DOHH2 (cell line): Measurements from ENCODE around the gene ROR1.

Experiments
- CTCF ChIP-seq: fragments of 200-600 bp; sonication (generic); IDR thresholded peaks from one replicate; pipeline ENCODE4 v1.5.1; 2014; ENCODE audit warnings: antibody characterized with exemption, mild to moderate bottlenecking, low read depth, low read length; ENCODE audit not compliant: poor library complexity, severe bottlenecking
- EZH2phosphoT487 ChIP-seq: fragments of 200-600 bp; sonication (generic); IDR thresholded peaks from 2 replicates; pipeline ENCODE4 v1.6.1; 2017; ENCODE audit warnings: borderline replicate concordance, mild to moderate bottlenecking, antibody characterized with exemption, low read length, moderate library complexity, mixed read lengths

GRCh38 chr1:64043976-64044375 lies 270.2 kb downstream of the ROR1 start:
- TF ChIP-seq CTCF (no peak), EZH2phosphoT487 (no peak)
